GM12878 (cell line): ENCODE results near the gene DUSP18. TPM values are rescaled to one million over a fixed set of nuclear protein-coding genes. Genes with fewer than 3 reads are reported as not detected.

Source experiments
- BCL3 ChIP-seq: IDR thresholded peaks from 2 replicates; pipeline ENCODE4 v1.6.1; 2011; ENCODE audit warnings: borderline replicate concordance, low read depth, mild to moderate bottlenecking, moderate library complexity, low read length; ENCODE audit not compliant: insufficient read depth, poor library complexity, severe bottlenecking
- CBFB ChIP-seq: IDR thresholded peaks from 2 replicates; pipeline ENCODE4 v1.6.1; 2016; ENCODE audit warnings: antibody characterized with exemption, low read depth
- CHD4 ChIP-seq: fragments of 200-600 bp; sonication (generic); IDR thresholded peaks from 2 replicates; pipeline ENCODE4 v1.6.1; 2016; ENCODE audit warnings: mild to moderate bottlenecking
- CREB1 ChIP-seq: IDR thresholded peaks from 2 replicates; pipeline ENCODE4 v1.6.1; 2012; ENCODE audit warnings: low read depth, mild to moderate bottlenecking, inconsistent platforms
- E4F1 ChIP-seq: fragments of 450-650 bp; IDR thresholded peaks from 2 replicates; pipeline ENCODE4 v1.6.1; 2018; ENCODE audit warnings: borderline replicate concordance, mild to moderate bottlenecking; ENCODE audit not compliant: partially characterized antibody
- FOXM1 ChIP-seq: IDR thresholded peaks from 2 replicates; pipeline ENCODE4 v1.6.1; 2012; ENCODE audit warnings: low read depth, mild to moderate bottlenecking, inconsistent platforms, low read length, moderate library complexity
- HDAC6 ChIP-seq: fragments of 200-600 bp; sonication (generic); IDR thresholded peaks from one replicate; pipeline ENCODE4 v1.8.0; 2017; ENCODE audit warnings: antibody characterized with exemption; ENCODE audit not compliant: unreplicated experiment
- HDGF ChIP-seq: fragments of 450-650 bp; IDR thresholded peaks from 2 replicates; pipeline ENCODE4 v1.6.1; 2016; ENCODE audit warnings: antibody characterized with exemption
- POLR2A ChIP-seq: IDR thresholded peaks from 2 replicates; pipeline ENCODE4 v1.6.1; 2011; ENCODE audit warnings: low read depth, mild to moderate bottlenecking, low read length
- REST ChIP-seq: IDR thresholded peaks from 2 replicates; pipeline ENCODE4 v1.6.1; 2012; ENCODE audit warnings: mild to moderate bottlenecking, low read depth, low read length
- TCF7 ChIP-seq: IDR thresholded peaks from 2 replicates; pipeline ENCODE4 v1.6.1; 2014; ENCODE audit warnings: antibody characterized with exemption, borderline replicate concordance
- ZNF687 ChIP-seq: fragments of 450-650 bp; IDR thresholded peaks from 2 replicates; pipeline ENCODE4 v1.6.1; 2017; ENCODE audit warnings: mild to moderate bottlenecking, moderate library complexity
- polyA plus RNA-seq, 11 experiments: library from polyadenylated mRNA; depleted of rRNA in 4 of 11; unstranded in 6 of 11; stranded (reverse) in 5 of 11; fragments of >200 nt; fragmentation: Nextera tagmentation in 4 of 11; fragmentation: Illumina TruSeq in 1 of 11; extraction: Ambion mirVana in 4 of 11; extraction: Trizol in 1 of 11; gene quantifications; 1 replicate in 1 of 11; 2 replicates in 10 of 11; pipeline versions ENCODE4 v1.2.1 to v1.2.3, GENCODE V29; 2011 to 2016; ENCODE audit warnings: inconsistent platforms in 2 of 11, missing spikeins in 2 of 11, low read depth in 1 of 11
- total RNA-seq, 4 experiments: library from RNA; depleted of rRNA in 3 of 4; stranded (reverse); fragments of >200 nt in 3 of 4; fragmentation: Illumina TruSeq in 1 of 4; extraction: Trizol in 1 of 4; gene quantifications; 2 replicates each; pipeline versions ENCODE4 v1.2.1 to v1.2.3, GENCODE V29; 2013 to 2021
- TF ChIP-seq, protein P1 (sequence below): fragments of 450-650 bp; IDR thresholded peaks from 2 replicates; pipeline ENCODE4 v1.6.1; 2016; ENCODE audit warnings: mild to moderate bottlenecking, moderate library complexity, borderline replicate concordance

DUSP18 gene
- total and polyA plus RNA-seq, 10 of the 15 experiments (the other 5 are each of a cell fraction or from before 2014, with no cell fraction given), result 1.9 to 11.9 (median 7.7) TPM

DNA sequence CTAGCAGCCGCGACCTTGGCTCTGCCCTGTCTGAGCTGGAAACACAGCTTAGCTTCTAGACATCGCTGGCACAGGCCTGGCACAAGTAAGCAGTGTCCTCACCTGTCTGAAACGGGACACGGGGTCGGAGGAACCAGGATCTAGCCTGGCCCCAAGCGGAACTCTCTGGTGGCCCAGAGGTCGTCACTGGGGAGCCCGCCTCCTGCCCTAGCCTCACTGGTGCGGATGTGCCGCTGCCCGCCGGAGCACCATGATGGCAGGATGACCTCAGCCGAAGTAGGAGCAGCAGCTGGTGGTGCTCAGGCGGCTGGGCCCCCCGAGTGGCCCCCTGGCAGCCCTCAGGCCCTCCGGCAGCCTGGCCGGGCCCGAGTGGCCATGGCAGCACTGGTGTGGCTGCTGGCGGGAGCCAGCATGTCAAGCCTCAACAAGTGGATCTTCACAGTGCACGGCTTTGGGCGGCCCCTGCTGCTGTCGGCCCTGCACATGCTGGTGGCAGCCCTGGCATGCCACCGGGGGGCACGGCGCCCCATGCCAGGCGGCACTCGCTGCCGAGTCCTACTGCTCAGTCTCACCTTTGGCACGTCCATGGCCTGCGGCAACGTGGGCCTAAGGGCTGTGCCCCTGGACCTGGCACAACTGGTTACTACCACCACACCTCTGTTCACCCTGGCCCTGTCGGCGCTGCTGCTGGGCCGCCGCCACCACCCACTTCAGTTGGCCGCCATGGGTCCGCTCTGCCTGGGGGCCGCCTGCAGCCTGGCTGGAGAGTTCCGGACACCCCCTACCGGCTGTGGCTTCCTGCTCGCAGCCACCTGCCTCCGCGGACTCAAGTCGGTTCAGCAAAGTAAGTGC is 31.2 kb downstream of the DUSP18 start (continued):
- TF ChIP-seq, protein P1, sequence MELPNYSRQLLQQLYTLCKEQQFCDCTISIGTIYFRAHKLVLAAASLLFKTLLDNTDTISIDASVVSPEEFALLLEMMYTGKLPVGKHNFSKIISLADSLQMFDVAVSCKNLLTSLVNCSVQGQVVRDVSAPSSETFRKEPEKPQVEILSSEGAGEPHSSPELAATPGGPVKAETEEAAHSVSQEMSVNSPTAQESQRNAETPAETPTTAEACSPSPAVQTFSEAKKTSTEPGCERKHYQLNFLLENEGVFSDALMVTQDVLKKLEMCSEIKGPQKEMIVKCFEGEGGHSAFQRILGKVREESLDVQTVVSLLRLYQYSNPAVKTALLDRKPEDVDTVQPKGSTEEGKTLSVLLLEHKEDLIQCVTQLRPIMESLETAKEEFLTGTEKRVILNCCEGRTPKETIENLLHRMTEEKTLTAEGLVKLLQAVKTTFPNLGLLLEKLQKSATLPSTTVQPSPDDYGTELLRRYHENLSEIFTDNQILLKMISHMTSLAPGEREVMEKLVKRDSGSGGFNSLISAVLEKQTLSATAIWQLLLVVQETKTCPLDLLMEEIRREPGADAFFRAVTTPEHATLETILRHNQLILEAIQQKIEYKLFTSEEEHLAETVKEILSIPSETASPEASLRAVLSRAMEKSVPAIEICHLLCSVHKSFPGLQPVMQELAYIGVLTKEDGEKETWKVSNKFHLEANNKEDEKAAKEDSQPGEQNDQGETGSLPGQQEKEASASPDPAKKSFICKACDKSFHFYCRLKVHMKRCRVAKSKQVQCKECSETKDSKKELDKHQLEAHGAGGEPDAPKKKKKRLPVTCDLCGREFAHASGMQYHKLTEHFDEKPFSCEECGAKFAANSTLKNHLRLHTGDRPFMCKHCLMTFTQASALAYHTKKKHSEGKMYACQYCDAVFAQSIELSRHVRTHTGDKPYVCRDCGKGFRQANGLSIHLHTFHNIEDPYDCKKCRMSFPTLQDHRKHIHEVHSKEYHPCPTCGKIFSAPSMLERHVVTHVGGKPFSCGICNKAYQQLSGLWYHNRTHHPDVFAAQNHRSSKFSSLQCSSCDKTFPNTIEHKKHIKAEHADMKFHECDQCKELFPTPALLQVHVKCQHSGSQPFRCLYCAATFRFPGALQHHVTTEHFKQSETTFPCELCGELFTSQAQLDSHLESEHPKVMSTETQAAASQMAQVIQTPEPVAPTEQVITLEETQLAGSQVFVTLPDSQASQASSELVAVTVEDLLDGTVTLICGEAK, result no peak
- no peak for TF ChIP-seq REST
- TF ChIP-seq HDGF, result no peak
- no peak for TF ChIP-seq CBFB
- TF ChIP-seq BCL3, result no peak
- no peak for TF ChIP-seq POLR2A
- TF ChIP-seq ZNF687, result 0 out of 2 replicates have a peak, but pooled peaks have one; percentile 41
- TF ChIP-seq CHD4, result no peak
- TF ChIP-seq FOXM1, result no peak
- TF ChIP-seq CREB1, result no peak
- TF ChIP-seq E4F1, result no peak
- TF ChIP-seq TCF7, result no peak
- no peak for TF ChIP-seq HDAC6
